HCT116 (cell line): Measurements from ENCODE around the gene MAP2K4. TPM values are rescaled to one million over a fixed set of nuclear protein-coding genes. Genes with fewer than 3 reads are reported as not detected.

Source experiments
- ATAC-seq: fragments of 200-7000 bp; cut with Tn5 transposase; 2 replicates; pipeline ENCODE4 v1.9.1; 2020; ENCODE audit warnings: mild to moderate bottlenecking, moderate library complexity
- BruUV-seq: library from RNA; stranded (reverse); fragments of 400-500 nt; replicated peaks from 2 replicates; lab custom pipeline; 2021; lab: Mats Ljungman, UMichigan
- CTCF ChIA-PET: fragments of 300-600 bp; sonication (Branson Sonifier 250); formaldehyde crosslinking; loops from one replicate; lab custom pipeline; 2021; ENCODE audit warnings: antibody characterized with exemption; lab: Charles Lee
- POLR2A ChIA-PET: fragments of 300-600, 350-600 bp; sonication (Branson Sonifier 250); formaldehyde crosslinking; loops from one replicate; lab custom pipeline; 2021; ENCODE audit warnings: antibody characterized with exemption; lab: Charles Lee
- RAD21 ChIA-PET, 2 experiments: fragments of 300-600 bp; sonication (Branson Sonifier 250); formaldehyde crosslinking; loops; one replicate each; lab custom pipeline; 2023; ENCODE audit warnings: low total read pairs in 2 of 2; ENCODE audit not compliant: uncharacterized antibody in 2 of 2, unreplicated experiment in 2 of 2, low non-redundant PET in 1 of 2; lab: Charles Lee
- DNase-seq: peaks from one replicate; pipeline ENCODE4 v3.0.0-alpha.2; 2010; ENCODE audit warnings: low read depth, low spot score
- H2AFZ ChIP-seq: fragments of 200-600 bp; shearing (Covaris generic), sonication (generic); 2 replicates; pipeline ENCODE4 v1.6.1; 2017; ENCODE audit warnings: low read depth, mixed run types, mixed read lengths, antibody characterized with exemption, low read length; ENCODE audit not compliant: poor library complexity, severe bottlenecking
- H3K27ac ChIP-seq: 2 replicates; pipeline ENCODE4 v1.5.1; 2012; ENCODE audit warnings: low read depth, low read length
- H3K27me3 ChIP-seq: fragments of 200-600 bp; sonication (generic); 2 replicates; pipeline ENCODE4 v1.6.1; 2016; ENCODE audit warnings: mixed run types, low read length, mixed read lengths; ENCODE audit not compliant: insufficient read depth
- H3K36me3 ChIP-seq, 2 experiments: fragments of 200-500 bp in 1 of 2; fragments of 200-600 bp in 1 of 2; sonication (Bioruptor generic) in 1 of 2; sonication (generic) in 1 of 2; 2 replicates each; pipeline versions ENCODE4 v1.5.1 to v1.6.1; 2014 to 2016; ENCODE audit warnings: low read length in 2 of 2, inconsistent platforms in 1 of 2, mixed read lengths in 1 of 2, mixed run types in 1 of 2; ENCODE audit not compliant: insufficient read depth in 2 of 2, control insufficient read depth in 1 of 2
- H3K4me1 ChIP-seq, 2 experiments: fragments of 200-600 bp in 1 of 2; sonication (generic) in 1 of 2; 2 replicates each; pipeline versions ENCODE4 v1.5.1 to v1.6.1; 2012 to 2017; ENCODE audit warnings: low read length in 2 of 2, inconsistent platforms in 1 of 2, mild to moderate bottlenecking in 1 of 2, mixed read lengths in 1 of 2, mixed run types in 1 of 2, moderate library complexity in 1 of 2; ENCODE audit not compliant: insufficient read depth in 2 of 2, control insufficient read depth in 1 of 2
- H3K4me2 ChIP-seq: fragments of 200-600 bp; sonication (generic); 2 replicates; pipeline ENCODE4 v1.6.1; 2017; ENCODE audit warnings: mixed run types, low read length, mixed read lengths
- H3K4me3 ChIP-seq, 2 experiments: fragments of 200-600 bp in 1 of 2; sonication (generic) in 1 of 2; replicated peaks in 1 of 2; 2 replicates each; pipeline ENCODE4 v1.5.1; 2011 to 2016; ENCODE audit warnings: low read length in 2 of 2, control low read depth in 1 of 2, low read depth in 1 of 2, mild to moderate bottlenecking in 1 of 2, mixed read lengths in 1 of 2, mixed run types in 1 of 2
- H3K79me2 ChIP-seq: fragments of 200-600 bp; sonication (generic); 2 replicates; pipeline ENCODE4 v1.6.1; 2017; ENCODE audit warnings: mild to moderate bottlenecking, mixed run types, low read length, moderate library complexity, mixed read lengths; ENCODE audit not compliant: insufficient read depth
- H3K9ac ChIP-seq: fragments of 200-600 bp; sonication (generic); 2 replicates; pipeline ENCODE4 v1.6.1; 2016; ENCODE audit warnings: low read length, mixed read lengths
- H3K9me2 ChIP-seq: fragments of 200-600 bp; sonication (generic), shearing (Covaris generic); 2 replicates; pipeline ENCODE4 v1.6.1; 2017; ENCODE audit warnings: mixed run types, mild to moderate bottlenecking, moderate library complexity; ENCODE audit not compliant: insufficient read depth
- H3K9me3 ChIP-seq, 2 experiments: fragments of 200-500 bp in 1 of 2; fragments of 200-600 bp in 1 of 2; sonication (Bioruptor generic) in 1 of 2; sonication (generic) in 1 of 2; 2 replicates each; pipeline ENCODE4 v1.6.1; 2014 to 2017; ENCODE audit warnings: low read length in 2 of 2, mixed read lengths in 2 of 2, inconsistent platforms in 1 of 2, low read depth in 1 of 2, mild to moderate bottlenecking in 1 of 2, mixed run types in 1 of 2, moderate library complexity in 1 of 2; ENCODE audit not compliant: control insufficient read depth in 1 of 2, insufficient read depth in 1 of 2
- H4K20me1 ChIP-seq: fragments of 200-600 bp; sonication (generic), shearing (Covaris generic); 2 replicates; pipeline ENCODE4 v1.6.1; 2017; ENCODE audit warnings: mixed run types, mild to moderate bottlenecking, moderate library complexity; ENCODE audit not compliant: insufficient read depth
- EZH2 ChIP-seq: fragments of 200-600 bp; sonication (generic); IDR thresholded peaks from 2 replicates; pipeline ENCODE4 v1.6.1; 2017; ENCODE audit warnings: antibody characterized with exemption, mixed run types
- JUND ChIP-seq: IDR thresholded peaks from 2 replicates; pipeline ENCODE4 v1.6.1; 2012
- POLR2A ChIP-seq: IDR thresholded peaks from 2 replicates; pipeline ENCODE4 v1.7.0; 2011; ENCODE audit warnings: borderline replicate concordance; ENCODE audit not compliant: insufficient read depth, insufficient read length; ENCODE audit errors: extremely low read depth
- REST ChIP-seq: IDR thresholded peaks from 2 replicates; pipeline ENCODE4 v1.6.1; 2012; ENCODE audit warnings: low read depth
- SIN3A ChIP-seq: IDR thresholded peaks from 2 replicates; pipeline ENCODE4 v1.6.1; 2012; ENCODE audit warnings: low read depth
- SP1 ChIP-seq: IDR thresholded peaks from 2 replicates; pipeline ENCODE4 v1.6.1; 2012; ENCODE audit warnings: low read depth
- YY1 ChIP-seq: IDR thresholded peaks from 2 replicates; pipeline ENCODE4 v1.6.1; 2011; ENCODE audit warnings: low read length, low read depth, moderate library complexity, mild to moderate bottlenecking; ENCODE audit not compliant: insufficient replicate concordance; ENCODE audit errors: extremely low read depth
- ZFX ChIP-seq: fragments of 450-650 bp; IDR thresholded peaks from 2 replicates; pipeline ENCODE4 v1.6.1; 2017
- ZNF274 ChIP-seq: fragments of 200-500 bp; sonication (Bioruptor generic); IDR thresholded peaks from 2 replicates; pipeline ENCODE4 v1.6.1; 2014; ENCODE audit warnings: mild to moderate bottlenecking, low read depth, low read length, inconsistent platforms
- intact Hi-C: fragments of 100-400 bp; cut with micrococcal nuclease; formaldehyde crosslinking; loops from 2 replicates; pipeline ENCODE4 v1.10.0; 2022
- total RNA-seq: library from RNA; stranded (reverse); gene quantifications from one replicate; pipeline ENCODE4 v1.2.1, GENCODE V29; 2021; ENCODE audit not compliant: unreplicated experiment
- TF ChIP-seq, protein P1 (sequence below), 3 experiments: fragments of 200-600 bp in 1 of 3; sonication (generic) in 1 of 3; IDR thresholded peaks in 2 of 3; conservative IDR thresholded peaks in 1 of 3; 2 replicates each; pipeline ENCODE4 v1.5.1; 2012 to 2017; ENCODE audit warnings: low read depth in 2 of 3, low read length in 2 of 3, antibody characterized with exemption in 1 of 3, borderline replicate concordance in 1 of 3, control low read depth in 1 of 3, mild to moderate bottlenecking in 1 of 3, mixed read lengths in 1 of 3, mixed run types in 1 of 3, moderate library complexity in 1 of 3; ENCODE audit not compliant: insufficient read depth in 1 of 3

The MAP2K4 gene
- total RNA-seq, 1 experiment from 2014 or later, result 42.3 TPM

GRCh38 chr17:12134587-12134986, 113.9 kb downstream of the MAP2K4 start:
- RAD21 ChIA-PET, result no interaction called here
- no peak overlapping the region for H3K9ac ChIP-seq
- H3K4me2 ChIP-seq, result no peak overlapping the region
- TF ChIP-seq, protein P1, sequence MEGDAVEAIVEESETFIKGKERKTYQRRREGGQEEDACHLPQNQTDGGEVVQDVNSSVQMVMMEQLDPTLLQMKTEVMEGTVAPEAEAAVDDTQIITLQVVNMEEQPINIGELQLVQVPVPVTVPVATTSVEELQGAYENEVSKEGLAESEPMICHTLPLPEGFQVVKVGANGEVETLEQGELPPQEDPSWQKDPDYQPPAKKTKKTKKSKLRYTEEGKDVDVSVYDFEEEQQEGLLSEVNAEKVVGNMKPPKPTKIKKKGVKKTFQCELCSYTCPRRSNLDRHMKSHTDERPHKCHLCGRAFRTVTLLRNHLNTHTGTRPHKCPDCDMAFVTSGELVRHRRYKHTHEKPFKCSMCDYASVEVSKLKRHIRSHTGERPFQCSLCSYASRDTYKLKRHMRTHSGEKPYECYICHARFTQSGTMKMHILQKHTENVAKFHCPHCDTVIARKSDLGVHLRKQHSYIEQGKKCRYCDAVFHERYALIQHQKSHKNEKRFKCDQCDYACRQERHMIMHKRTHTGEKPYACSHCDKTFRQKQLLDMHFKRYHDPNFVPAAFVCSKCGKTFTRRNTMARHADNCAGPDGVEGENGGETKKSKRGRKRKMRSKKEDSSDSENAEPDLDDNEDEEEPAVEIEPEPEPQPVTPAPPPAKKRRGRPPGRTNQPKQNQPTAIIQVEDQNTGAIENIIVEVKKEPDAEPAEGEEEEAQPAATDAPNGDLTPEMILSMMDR (IDR thresholded peaks at IDR 0.05 in 2 of 3, conservative IDR thresholded peaks at IDR 0.05 in 1 of 3; ENCODE audit: borderline replicate concordance in 1 of 3, insufficient read depth in 1 of 3, low read depth in 2 of 3, low read length in 2 of 3), result no peak
- peaks cover 0 to 4% of the 10 kb centered on the region in 2 experiments; a peak in 1 of 4 replicates for H3K9me3 ChIP-seq
- no peak overlapping the region for H2AFZ ChIP-seq
- no peak for ATAC-seq
- H3K79me2 ChIP-seq, result no peaks in the 10 kb centered on the region
- intact Hi-C loops, result no loop called here
- no peaks in the 10 kb centered on the region for H3K4me1 ChIP-seq
- CTCF ChIA-PET, result no interaction called here
- H3K27ac ChIP-seq, result no peak overlapping the region
- BruUV-seq, result no TSS peak
- no peaks in the 10 kb centered on the region for H3K27me3 ChIP-seq
- H3K4me3 ChIP-seq, result no peak overlapping the region
- H3K9me2 ChIP-seq, result no peaks in the 10 kb centered on the region
- POLR2A ChIA-PET, result no interaction called here
- H3K36me3 ChIP-seq, result peaks cover 6 to 21% of the 10 kb centered on the region in 2 experiments; a peak in 3 of 4 replicates
- DNase-seq, result no peak
- H4K20me1 ChIP-seq, result no peaks in the 10 kb centered on the region

DNA sequence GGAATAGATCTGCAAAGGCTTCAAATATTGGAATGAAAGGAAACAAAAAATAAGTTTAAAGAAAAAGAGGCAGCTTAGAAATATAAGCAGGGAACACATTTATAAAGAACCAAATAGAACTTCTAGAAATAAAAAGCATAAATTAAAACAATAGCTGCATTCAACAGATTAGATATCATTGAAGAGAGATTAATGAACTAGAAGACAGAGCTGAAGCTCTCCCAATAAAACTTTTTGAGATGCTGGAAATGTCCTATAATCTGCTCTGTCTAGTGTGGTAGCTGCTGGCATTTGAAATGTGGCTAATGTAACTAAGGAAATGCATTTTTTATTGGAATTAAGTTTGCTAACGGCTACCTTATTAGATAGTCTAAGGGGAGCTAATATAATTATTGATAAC, 115.6 kb downstream of the MAP2K4 start:
- no TSS peak for BruUV-seq
- POLR2A ChIA-PET, result no interaction called here

More for the DNA sequence above, 115.6 kb downstream of the MAP2K4 start:
- no peaks in the 10 kb centered on the region for H3K9me2 ChIP-seq
- ChIA-PET CTCF (no interaction called here), RAD21 (no interaction called here)
- no peaks in the 10 kb centered on the region for H3K4me1 ChIP-seq
- H3K27me3 ChIP-seq, result no peaks in the 10 kb centered on the region
- intact Hi-C loops, result no loop called here
- no peaks in the 10 kb centered on the region for H4K20me1 ChIP-seq
- H3K79me2 ChIP-seq, result no peaks in the 10 kb centered on the region
- DNase-seq (no peak), ATAC-seq (no peak)
- H2AFZ ChIP-seq, result no peak overlapping the region
- H3K4me3 ChIP-seq, result no peak overlapping the region
- TF ChIP-seq SIN3A (no peak), ZNF274 (no peak), REST (no peak), EZH2 (no peak), JUND (no peak), POLR2A (no peak), YY1 (no peak), SP1 (no peak), ZFX (no peak)
- TF ChIP-seq, protein P1 (IDR thresholded peaks at IDR 0.05 in 2 of 3, conservative IDR thresholded peaks at IDR 0.05 in 1 of 3; ENCODE audit: borderline replicate concordance in 1 of 3, insufficient read depth in 1 of 3, low read depth in 2 of 3, low read length in 2 of 3), result no peak
- no peak overlapping the region for H3K27ac ChIP-seq
- H3K9me3 ChIP-seq, result peaks cover 0 to 4% of the 10 kb centered on the region in 2 experiments; a peak in 1 of 4 replicates
- H3K4me2 ChIP-seq, result no peak overlapping the region
- H3K9ac ChIP-seq, result no peak overlapping the region
- peaks cover 10 to 14% of the 10 kb centered on the region in 2 experiments; a peak in 3 of 4 replicates for H3K36me3 ChIP-seq
